Upper lobe of left lung (tissue), 6 donors: ENCODE results near the gene ARF6. TPM values are rescaled to one million over a fixed set of nuclear protein-coding genes. Genes with fewer than 3 reads are reported as not detected.
A peak's percentile ranks its signal among the peaks of the same experiment; 100 is the strongest.
"Not testable (repeated sequence)": the region's sequence is repeated elsewhere in the genome, so short reads cannot be mapped to it uniquely, and the experiment has no call there.

Source experiments
- ATAC-seq, 2 donors: fragments of 200-7000 bp; cut with Tn5 transposase; one replicate each; pipeline ENCODE4 v1.9.1; 2022; ENCODE audit warnings: mild to moderate bottlenecking in 2 of 2, moderate library complexity in 2 of 2; ENCODE audit not compliant: low FRiP score in 2 of 2
- DNase-seq, 2 donors: peaks; one replicate each; pipeline ENCODE4 v3.0.0-alpha.2; 2019 to 2020
- H3K27ac ChIP-seq, 4 donors: fragments of 200-600 bp; sonication (generic); one replicate each; pipeline ENCODE4 v1.5.1; 2016 to 2019
- H3K27me3 ChIP-seq, 4 donors: fragments of 200-600 bp; sonication (generic); one replicate each; pipeline ENCODE4 v1.5.1; 2017 to 2019
- H3K36me3 ChIP-seq, 4 donors: fragments of 200-600 bp; sonication (generic); one replicate each; pipeline ENCODE4 v1.5.1; 2016 to 2019
- H3K4me1 ChIP-seq, 4 donors: fragments of 200-600 bp; sonication (generic); one replicate each; pipeline ENCODE4 v1.5.1; 2018 to 2019
- H3K4me3 ChIP-seq, 4 donors: fragments of 200-600 bp; sonication (generic); one replicate each; pipeline ENCODE4 v1.5.1; 2017 to 2019; ENCODE audit warnings: mild to moderate bottlenecking in 2 of 4, moderate library complexity in 1 of 4
- H3K9me3 ChIP-seq, 4 donors: fragments of 200-600 bp; sonication (generic); one replicate each; pipeline ENCODE4 v1.5.1; 2018 to 2019
- CTCF ChIP-seq, 6 experiments: fragments of 450-650 bp in 4 of 6; fragments of 200-600 bp in 2 of 6; sonication (generic) in 2 of 6; IDR thresholded peaks; one replicate each; pipeline ENCODE4 v1.5.1; 2016 to 2019; ENCODE audit warnings: antibody characterized with exemption in 6 of 6
- EP300 ChIP-seq, 4 donors: sonication (generic); formaldehyde crosslinking; IDR thresholded peaks; one replicate each; pipeline ENCODE4 v1.5.1; 2017; ENCODE audit warnings: antibody characterized with exemption in 4 of 4, control low read depth in 2 of 4
- POLR2A ChIP-seq, 4 donors: fragments of 450-650 bp; IDR thresholded peaks; one replicate each; pipeline ENCODE4 v1.5.1; 2016 to 2017; ENCODE audit warnings: antibody characterized with exemption in 4 of 4, mild to moderate bottlenecking in 2 of 4
- POLR2AphosphoS5 ChIP-seq, 2 donors: sonication (generic); formaldehyde crosslinking; IDR thresholded peaks; one replicate each; pipeline ENCODE4 v1.5.1; 2017; ENCODE audit warnings: antibody characterized with exemption in 2 of 2
- WGBS, 2 donors: methylation state at CpG; one replicate each; pipeline ENCODE4 v1.1.5; 2017 to 2018; 5-methylcytosine and 5-hydroxymethylcytosine counted together
- total RNA-seq, 6 donors: library from RNA; depleted of rRNA in 4 of 6; stranded (reverse); fragments of >200 nt in 4 of 6; gene quantifications; one replicate each; pipeline versions ENCODE4 v1.1.0 to v1.2.1, GENCODE V29; 2016 to 2021
- donor health status: DM: no; HTN: no; CAD: no; lungs with moderate emphysema.
- donor health status: DM: no; HTN: yes; CAD: no; lungs with severe emphysema.

The ARF6 gene
- total RNA-seq, 6 donors from 2014 or later: 21.0 to 81.8 (median 61.0) TPM

- Histone ChIP-seq H3K27ac (peak overlapping the region in 2 of 4 donors; percentile 4 to 6), H3K27me3 (no peaks in the 10 kb centered on the region), H3K9me3 (no peaks in the 10 kb centered on the region), H3K36me3 (no peaks in the 10 kb centered on the region), H3K4me3 (no peak overlapping the region), H3K4me1 (peaks cover 14 to 50% (median 23%) of the 10 kb centered on the region in 4 donors)
- DNase-seq (peak in 1 of 2 donors; percentile 80), ATAC-seq (no peak)
- TF ChIP-seq POLR2AphosphoS5 (IDR thresholded peaks at IDR 0.05) (peak in 1 of 2 donors; percentile 38), EP300 (IDR thresholded peaks at IDR 0.05) (no peak), CTCF (IDR thresholded peaks at IDR 0.05) (peak; percentile 53 to 84 (median 76))
- 0 to 1% methylated on average over 4 of the region's 4 CpGs for WGBS, 2 donors
Measured at GRCh38 chr14:49865431-49865859, 27.4 kb upstream of the ARF6 start.

- TF ChIP-seq POLR2A (IDR thresholded peaks at IDR 0.05): peak in 3 of 4 donors; percentile 28 to 91 (median 87)
- TF ChIP-seq EP300 (IDR thresholded peaks at IDR 0.05): peak in 1 of 4 donors; percentile 27
- TF ChIP-seq POLR2AphosphoS5 (IDR thresholded peaks at IDR 0.05): peak; percentile 68 to 97
- peak in 1 of 6 experiments; percentile 10 for TF ChIP-seq CTCF (IDR thresholded peaks at IDR 0.05)
- peak; percentile 99 to 100 for DNase-seq
- Histone ChIP-seq H3K27ac (peak overlapping the region; percentile 85 to 95 (median 92)), H3K27me3 (no peaks in the 10 kb centered on the region), H3K36me3 (no peaks in the 10 kb centered on the region), H3K4me3 (peak overlapping the region; percentile 33 to 64 (median 53)), H3K4me1 (peaks cover 14 to 39% (median 21%) of the 10 kb centered on the region in 4 donors), H3K9me3 (no peaks in the 10 kb centered on the region)
- ATAC-seq: peak; percentile 97
- 1% methylated on average over 26 to 41 of the region's 57 CpGs for WGBS, 2 donors
Measured at GRCh38 chr14:49867831-49868719, 24.8 kb upstream of the ARF6 start.

- ATAC-seq: no peak
- H3K27ac ChIP-seq: peak overlapping the region; percentile 84 to 95 (median 89)
- TF ChIP-seq CTCF (IDR thresholded peaks at IDR 0.05) (no peak), EP300 (IDR thresholded peaks at IDR 0.05) (no peak), POLR2AphosphoS5 (IDR thresholded peaks at IDR 0.05) (no peak), POLR2A (IDR thresholded peaks at IDR 0.05) (no peak)
- DNase-seq: no peak
- peak overlapping the region; percentile 33 to 64 (median 53) for H3K4me3 ChIP-seq
- no peaks in the 10 kb centered on the region for H3K9me3 ChIP-seq
- H3K36me3 ChIP-seq: no peaks in the 10 kb centered on the region
- WGBS, 2 donors: 40 to 43% methylated on average over 5 of the region's 5 CpGs
- no peaks in the 10 kb centered on the region for H3K27me3 ChIP-seq
- H3K4me1 ChIP-seq: peaks cover 10 to 33% (median 20%) of the 10 kb centered on the region in 4 donors
Measured at GRCh38 chr14:49868720-49869114, 24.2 kb upstream of the ARF6 start.

GRCh38 chr14:49870908-49871307, 22.0 kb upstream of the ARF6 start:
- peaks cover 7 to 17% (median 11%) of the 10 kb centered on the region in 4 donors for H3K4me1 ChIP-seq

GRCh38 chr14:49873548-49873947, 19.3 kb upstream of the ARF6 start:
- H3K9me3 ChIP-seq, DNase-seq, H3K36me3 ChIP-seq, H3K4me3 ChIP-seq, ATAC-seq, H3K27me3 ChIP-seq, H3K27ac ChIP-seq, H3K4me1 ChIP-seq: not testable (repeated sequence)
- 86 to 87% methylated on average over 6 of the region's 6 CpGs for WGBS, 2 donors

More at GRCh38 chr14:49870908-49871307, 22.0 kb upstream of the ARF6 start:
- Histone ChIP-seq H3K27ac (no peak overlapping the region), H3K9me3 (no peaks in the 10 kb centered on the region), H3K4me3 (no peak overlapping the region), H3K27me3 (no peaks in the 10 kb centered on the region), H3K36me3 (no peaks in the 10 kb centered on the region)
- DNase-seq: no peak
- no peak for ATAC-seq
- TF ChIP-seq EP300 (IDR thresholded peaks at IDR 0.05): no peak
- no peak for TF ChIP-seq CTCF (IDR thresholded peaks at IDR 0.05)
- TF ChIP-seq POLR2A (IDR thresholded peaks at IDR 0.05): no peak
- no peak for TF ChIP-seq POLR2AphosphoS5 (IDR thresholded peaks at IDR 0.05)
- WGBS, 2 donors: 91 to 92% methylated on average over 6 of the region's 6 CpGs
